Colonic mucosa (tissue), 4 donors: ENCODE data around the gene CCDC102A. TPM values are rescaled to one million over a fixed set of nuclear protein-coding genes. Genes with fewer than 3 reads are reported as not detected.

Experiments
- DNase-seq: peaks from one replicate; pipeline ENCODE4 v3.0.0-alpha.2; 2020
- H3K27ac ChIP-seq: fragments of 200-600 bp; one replicate; pipeline ENCODE4 v1.8.0; 2021
- H3K27me3 ChIP-seq: fragments of 200-600 bp; one replicate; pipeline ENCODE4 v1.8.0; 2021
- H3K36me3 ChIP-seq: fragments of 200-600 bp; one replicate; pipeline ENCODE4 v1.8.0; 2021
- H3K4me1 ChIP-seq: fragments of 200-600 bp; one replicate; pipeline ENCODE4 v1.8.0; 2021; ENCODE audit warnings: mild to moderate bottlenecking
- H3K4me3 ChIP-seq: fragments of 200-600 bp; one replicate; pipeline ENCODE4 v1.8.0; 2021
- H3K9ac ChIP-seq, 2 donors: one replicate each; pipeline ENCODE4 v1.7.0; 2013; ENCODE audit warnings: control low read depth in 2 of 2, low read depth in 2 of 2, low read length in 2 of 2
- H3K9me3 ChIP-seq: fragments of 200-600 bp; one replicate; pipeline ENCODE4 v1.8.0; 2021
- CTCF ChIP-seq: fragments of 200-600 bp; IDR thresholded peaks from one replicate; pipeline ENCODE4 v1.8.0; 2022; ENCODE audit warnings: antibody characterized with exemption, mild to moderate bottlenecking
- intact Hi-C: fragments of 100-400 bp; cut with DNase I; formaldehyde crosslinking; loops from one replicate; pipeline ENCODE4 v1.14.1; 2022
- total RNA-seq, 2 donors: library from RNA; stranded (reverse); fragmentation: NEBNext Ultra II Directional in 1 of 2; extraction: Animal tissue kit (Norgen Biotek cat#: 25700) in 1 of 2; gene quantifications; one replicate each; pipeline ENCODE4 v1.2.1, GENCODE V29; 2021
- donor health status: healthy.
- donor health status: DM: no; HTN: no; CAD: no.
- donor health status: DM: no; HTN: no; CAD: no.

The CCDC102A gene
- total RNA-seq, 2 donors from 2014 or later: 1.9 to 2.5 TPM

GRCh38 chr16:57534337-57534880 lies 2.0 kb downstream of the CCDC102A start:
- no peak for TF ChIP-seq CTCF
- H3K4me3 ChIP-seq: no peak overlapping the region
- no peaks in the 10 kb centered on the region for H3K9me3 ChIP-seq
- H3K4me1 ChIP-seq: peaks cover 8% of the 10 kb centered on the region
- H3K36me3 ChIP-seq: no peaks in the 10 kb centered on the region
- intact Hi-C loops: no loop called here
- H3K27ac ChIP-seq: no peak overlapping the region
- no peaks in the 10 kb centered on the region for H3K27me3 ChIP-seq
- H3K9ac ChIP-seq: no peak overlapping the region
- peak; percentile 18 for DNase-seq

GRCh38 chr16:57533431-57534336 lies 2.7 kb downstream of the CCDC102A start:
- Histone ChIP-seq H3K9ac (no peak overlapping the region), H3K36me3 (no peaks in the 10 kb centered on the region), H3K27me3 (no peaks in the 10 kb centered on the region), H3K27ac (no peak overlapping the region), H3K4me3 (no peak overlapping the region), H3K9me3 (no peaks in the 10 kb centered on the region), H3K4me1 (peaks cover 8% of the 10 kb centered on the region)
- intact Hi-C loops: no loop called here
- peak; percentile 38 for DNase-seq
- TF ChIP-seq CTCF: no peak

- no peak for TF ChIP-seq CTCF
- Histone ChIP-seq H3K4me1 (peaks cover 8% of the 10 kb centered on the region), H3K9me3 (no peaks in the 10 kb centered on the region), H3K27me3 (no peaks in the 10 kb centered on the region), H3K9ac (no peak overlapping the region), H3K36me3 (no peaks in the 10 kb centered on the region), H3K4me3 (no peak overlapping the region), H3K27ac (no peak overlapping the region)
- intact Hi-C loops: no loop called here
- no peak for DNase-seq
These were observed 4.1 kb downstream of the CCDC102A start for GRCh38 chr16:57532266-57532625.

- no peaks in the 10 kb centered on the region for H3K9me3 ChIP-seq
- TF ChIP-seq CTCF: no peak
- no peaks in the 10 kb centered on the region for H3K27me3 ChIP-seq
- H3K27ac ChIP-seq: no peak overlapping the region
- H3K4me3 ChIP-seq: no peak overlapping the region
- H3K4me1 ChIP-seq: peaks cover 8% of the 10 kb centered on the region
- no peaks in the 10 kb centered on the region for H3K36me3 ChIP-seq
- intact Hi-C loops: no loop called here
- no peak overlapping the region for H3K9ac ChIP-seq
- DNase-seq: no peak
These were observed 4.6 kb downstream of the CCDC102A start for GRCh38 chr16:57531635-57532265.

GRCh38 chr16:57531253-57531575 lies 5.2 kb downstream of the CCDC102A start:
- DNase-seq: no peak

More at GRCh38 chr16:57531253-57531575, 5.2 kb downstream of the CCDC102A start:
- no peak for TF ChIP-seq CTCF
- Histone ChIP-seq H3K27ac (no peak overlapping the region), H3K4me3 (no peak overlapping the region), H3K27me3 (no peaks in the 10 kb centered on the region), H3K9ac (no peak overlapping the region), H3K4me1 (peaks cover 8% of the 10 kb centered on the region), H3K9me3 (no peaks in the 10 kb centered on the region), H3K36me3 (no peaks in the 10 kb centered on the region)
- intact Hi-C loops: no loop called here
